NOMO-1 treated with dmso at 0.1 percent for 144 hours (cell line): ENCODE data around the gene ACOX3.

ENCODE experiments used
- DNase-seq: peaks from one replicate; lab custom pipeline; 2025; ENCODE audit not compliant: unreplicated experiment; lab: John Stamatoyannopoulos, UW

Gene ACOX3

DNA sequence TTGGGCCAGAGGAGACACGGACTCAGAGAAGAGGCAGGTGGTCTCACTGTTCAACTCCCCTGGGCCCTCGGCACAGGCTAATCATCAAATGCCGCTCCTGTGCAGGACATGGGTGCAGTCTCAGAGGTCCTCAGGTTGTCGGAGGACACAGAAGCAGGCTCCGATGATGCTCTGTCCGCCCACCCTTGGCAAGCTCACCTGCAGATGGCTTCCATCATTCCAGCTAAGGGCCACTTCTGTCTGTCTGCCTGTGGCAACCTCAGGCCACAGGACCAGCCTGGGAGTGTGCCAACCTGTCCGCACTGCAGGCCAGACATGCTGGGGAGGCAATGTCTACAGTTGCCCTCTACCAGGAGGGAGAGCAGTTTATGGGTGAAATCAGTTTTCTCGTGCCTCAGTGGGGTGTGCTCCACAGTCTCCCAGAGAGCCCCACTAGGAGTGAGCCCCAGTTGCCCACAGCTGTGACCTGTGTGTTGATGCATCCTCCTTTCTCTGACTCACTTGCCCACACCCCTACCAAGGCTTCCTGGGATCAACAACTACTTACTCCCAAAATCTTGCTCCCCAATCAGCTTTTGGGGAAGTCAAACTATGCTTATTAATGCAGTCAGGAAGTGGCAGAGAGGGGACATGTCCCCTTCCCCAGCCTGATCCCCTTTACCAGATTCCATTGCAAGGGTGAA lies 115.1 kb downstream of the ACOX3 start:
- no peak for DNase-seq

DNA sequence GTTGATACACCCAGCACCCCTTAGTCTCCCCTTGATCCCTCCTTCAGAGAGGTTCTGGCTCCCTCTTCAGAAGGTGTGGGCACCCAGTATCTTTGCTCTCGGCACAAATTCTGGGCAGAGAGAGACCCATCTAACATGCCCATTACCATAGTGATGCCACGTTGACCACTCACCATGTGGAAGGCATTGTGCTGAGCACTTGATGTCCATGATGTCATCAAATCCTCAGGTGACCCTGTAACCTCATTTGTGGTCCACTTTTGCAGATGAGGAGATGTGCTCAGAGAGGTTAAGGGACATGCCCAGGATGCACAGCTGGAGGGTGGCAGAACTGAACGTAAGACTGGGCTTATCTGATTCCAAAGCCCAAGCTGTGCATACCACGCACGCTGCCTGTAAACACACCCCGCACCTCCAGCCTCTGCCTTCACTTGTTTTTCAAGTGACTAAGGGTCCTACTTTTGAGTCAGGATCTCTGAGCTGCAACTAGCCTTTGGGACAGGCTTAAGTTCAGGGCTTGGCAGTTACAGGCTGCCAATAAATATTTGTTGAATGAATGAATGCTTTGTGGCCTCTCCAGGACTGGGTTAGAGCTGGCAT lies 115.8 kb downstream of the ACOX3 start:
- DNase-seq = no peak

DNA sequence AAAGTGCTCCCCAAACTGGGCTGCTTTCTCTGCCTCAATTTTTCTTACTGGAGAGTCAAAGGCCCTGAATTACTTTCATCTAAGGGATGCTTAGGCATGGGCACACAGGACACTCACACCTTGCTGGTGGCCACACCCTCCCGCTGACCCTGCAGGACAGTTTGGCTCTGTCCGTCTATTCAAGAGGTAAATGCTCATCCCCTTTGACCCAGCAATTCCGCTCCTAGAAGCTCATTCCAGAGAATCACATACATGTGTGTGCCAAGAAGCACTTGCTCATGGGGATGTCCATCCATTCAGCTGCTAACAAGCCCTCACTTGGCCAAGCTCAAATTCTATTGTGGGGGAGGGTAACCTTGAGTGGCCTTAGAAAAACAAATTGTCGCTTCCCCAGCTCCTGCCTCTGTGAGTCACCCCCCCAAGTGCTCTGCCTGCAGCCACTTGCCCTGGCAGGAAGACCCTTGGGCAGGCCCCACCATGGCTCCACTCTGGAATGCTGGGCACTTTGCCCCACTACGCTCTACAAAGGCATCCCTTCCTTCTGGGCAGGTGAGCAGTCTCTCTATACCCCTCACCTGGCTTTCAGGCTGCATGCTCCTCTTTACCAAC lies 116.5 kb downstream of the ACOX3 start:
- no peak for DNase-seq

DNA sequence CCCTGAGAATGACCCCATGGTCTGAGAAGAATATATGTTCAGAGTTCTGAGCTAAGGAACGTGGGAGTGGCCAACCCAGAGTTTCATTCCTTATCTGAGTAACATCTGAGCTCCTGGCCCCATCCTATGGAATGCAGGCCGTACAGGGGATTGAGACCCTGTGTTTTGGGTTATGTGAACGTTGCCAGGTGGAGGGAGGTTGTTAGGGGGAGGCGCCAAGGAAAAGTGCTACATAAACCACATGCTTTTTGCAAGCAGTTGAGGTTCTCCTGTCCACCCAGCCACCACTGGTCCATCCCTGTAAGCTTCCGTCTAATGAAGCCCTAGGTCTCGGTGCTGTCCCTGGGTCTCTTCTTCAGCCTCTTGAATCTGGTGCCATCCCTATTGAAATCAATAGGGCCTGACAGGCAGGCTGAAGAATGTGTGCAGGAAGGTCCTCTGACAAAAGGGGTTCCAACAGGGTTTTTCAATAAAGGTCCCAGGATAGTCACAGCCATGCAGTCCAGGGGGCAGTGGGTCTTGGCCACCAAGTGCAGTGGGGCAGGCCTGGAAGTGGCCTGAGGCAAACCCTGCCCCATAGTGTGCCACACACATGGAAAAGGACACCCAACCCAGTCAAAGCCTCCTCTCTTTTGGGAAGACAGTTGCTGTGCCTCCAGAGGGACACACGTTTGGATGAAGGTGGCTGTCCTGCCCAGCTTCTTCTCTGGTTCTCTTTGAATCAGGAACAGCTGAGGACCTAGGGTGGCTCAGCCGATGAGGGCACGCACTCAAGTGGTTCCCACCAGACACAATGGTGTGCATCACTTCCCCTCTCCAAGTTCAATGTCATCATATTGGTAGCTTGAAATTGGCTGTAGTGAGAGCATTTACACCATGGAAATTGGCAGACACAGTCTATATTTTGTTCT lies 117.5 kb downstream of the ACOX3 start:
- no peak for DNase-seq

DNA sequence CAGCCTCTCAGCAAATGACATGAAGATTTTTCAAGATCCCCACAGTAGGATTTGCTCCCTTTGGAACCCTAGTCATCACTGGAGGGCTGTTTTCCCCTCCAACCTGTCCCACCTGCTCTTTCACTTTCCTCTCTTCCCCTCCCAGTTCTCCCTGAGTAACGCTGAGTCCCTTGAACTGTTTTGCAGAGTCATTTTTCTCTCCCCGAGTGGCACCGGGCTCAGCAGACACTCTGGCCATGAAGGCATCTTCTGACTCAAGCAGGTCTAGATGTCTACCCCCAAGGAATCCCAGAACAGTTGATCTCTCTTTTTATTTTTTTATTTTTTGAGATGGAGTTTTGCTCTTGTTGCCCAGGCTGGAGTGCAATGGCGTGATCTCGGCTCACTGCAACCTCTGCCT lies 118.8 kb downstream of the ACOX3 start:
- DNase-seq = no peak

DNA sequence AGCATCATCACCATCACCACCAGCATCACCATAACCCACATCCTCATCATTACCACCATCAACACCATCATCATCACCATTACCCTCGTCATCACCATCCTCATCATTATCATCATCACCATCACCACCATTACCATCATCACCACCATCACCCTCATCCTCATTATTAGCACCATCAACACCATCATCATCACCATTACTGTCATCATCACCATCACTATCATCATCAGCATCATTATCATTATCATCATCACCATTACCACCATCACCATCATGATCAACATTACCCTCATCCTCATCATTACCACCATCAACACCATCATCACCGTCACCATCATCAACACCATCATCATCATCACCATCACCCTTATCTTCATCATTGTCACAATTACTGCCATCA lies 119.3 kb downstream of the ACOX3 start:
- no peak for DNase-seq

DNA sequence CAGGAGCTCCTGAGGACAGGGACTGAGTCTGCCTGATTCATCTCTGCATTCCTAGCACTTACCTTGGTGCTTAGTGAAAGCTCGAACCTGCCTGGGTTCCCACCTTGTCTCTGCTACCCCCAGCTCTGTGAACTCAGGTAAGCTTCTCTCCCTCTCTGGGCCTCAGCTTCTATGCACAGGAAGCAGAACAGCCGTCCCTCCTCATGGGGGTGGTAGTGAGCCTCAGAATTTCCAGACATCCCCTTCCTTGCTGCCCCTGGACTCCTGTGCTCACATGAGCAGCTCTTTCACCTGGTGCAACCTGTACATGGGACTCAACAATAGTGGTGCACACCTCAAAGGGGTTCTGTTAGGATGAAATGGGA lies 120.2 kb downstream of the ACOX3 start:
- no peak for DNase-seq

DNA sequence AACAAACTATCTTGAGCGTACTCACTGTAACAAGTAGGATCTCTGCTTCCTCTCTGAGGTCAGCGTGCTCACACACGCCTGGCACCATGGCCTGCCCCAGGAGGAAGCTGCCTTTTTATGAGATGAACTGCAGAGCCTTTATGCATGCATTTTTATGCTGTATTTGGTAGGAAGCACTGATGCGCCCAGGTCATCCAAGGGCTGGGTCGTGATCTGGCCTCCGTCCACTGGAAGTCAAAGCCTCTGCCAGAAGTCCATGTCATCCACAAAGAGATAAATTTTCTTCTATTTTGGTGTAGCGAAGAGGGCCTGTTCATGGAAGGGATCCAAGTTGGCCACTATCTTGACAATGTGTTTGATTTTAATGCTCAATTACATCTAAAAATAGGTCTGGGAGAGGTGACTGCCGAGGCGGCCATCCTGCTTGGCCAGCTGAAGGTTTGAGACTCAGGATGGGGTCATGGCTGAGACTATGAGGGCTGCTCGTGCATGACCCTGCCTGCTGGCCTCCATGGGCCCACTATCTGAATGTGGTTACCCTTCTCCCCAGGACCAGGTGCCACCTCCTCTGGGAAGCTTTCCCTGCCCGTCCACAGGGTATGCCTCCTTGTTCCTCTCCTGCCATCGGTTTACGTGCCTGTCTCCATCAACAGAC lies 120.7 kb downstream of the ACOX3 start:
- no peak for DNase-seq

DNA sequence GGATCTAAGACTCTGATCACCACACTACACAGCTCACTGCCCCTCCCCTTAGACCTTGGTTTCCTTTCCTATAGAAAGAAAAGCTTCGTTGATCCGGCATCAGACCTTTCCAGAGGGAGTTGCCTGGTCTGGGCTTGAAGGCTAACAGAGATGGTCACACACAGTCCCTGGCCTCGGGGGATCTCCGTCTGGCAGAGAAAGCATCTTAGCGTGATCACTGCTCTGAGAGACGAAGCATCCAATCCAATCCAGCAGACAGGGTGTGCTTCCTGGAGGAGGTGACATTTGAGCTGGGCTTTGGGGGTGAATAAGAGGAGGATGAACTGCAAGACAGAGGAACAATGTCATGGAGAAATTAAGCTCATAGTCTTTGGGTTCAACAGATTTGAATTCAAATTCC lies 121.5 kb downstream of the ACOX3 start:
- DNase-seq = no peak

DNA sequence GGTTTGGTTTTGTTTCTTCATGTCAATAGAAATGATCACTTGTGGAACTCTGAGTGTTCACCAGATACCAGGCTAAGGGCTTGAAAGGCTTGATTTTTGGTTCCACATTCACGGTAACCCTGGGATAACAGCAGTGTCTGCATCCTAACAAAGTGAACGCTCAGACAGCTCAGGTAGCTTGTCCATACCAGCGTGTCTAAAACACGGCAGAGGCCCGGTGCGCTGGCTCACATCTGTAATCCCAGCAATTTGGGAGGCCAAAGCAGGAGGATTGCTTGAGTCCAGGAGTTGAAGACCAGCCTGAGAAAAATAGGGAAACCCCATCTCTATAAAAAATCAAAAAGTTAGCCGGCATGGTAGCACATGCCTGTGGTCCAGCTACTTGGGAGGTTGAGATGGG lies 122.0 kb downstream of the ACOX3 start:
- no peak for DNase-seq

DNA sequence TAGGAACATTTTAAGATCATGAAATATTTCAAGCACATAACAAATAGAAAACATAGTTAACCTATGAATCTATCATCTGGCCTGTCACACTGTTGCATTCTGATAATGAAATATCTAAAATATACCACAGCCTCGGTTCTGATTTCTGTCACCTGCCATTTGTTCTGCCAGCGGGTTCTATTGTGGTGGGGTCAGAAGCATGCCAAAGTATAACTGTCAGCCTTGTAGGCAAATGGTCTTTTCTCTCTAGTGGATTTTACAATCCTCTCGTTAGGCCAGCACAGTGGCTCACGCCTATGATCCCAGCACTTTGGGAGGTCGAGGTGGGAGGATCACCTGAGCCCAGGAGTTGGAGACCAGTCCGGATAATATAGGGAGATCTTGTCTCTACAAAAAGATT lies 123.0 kb downstream of the ACOX3 start:
- DNase-seq = no peak

DNA sequence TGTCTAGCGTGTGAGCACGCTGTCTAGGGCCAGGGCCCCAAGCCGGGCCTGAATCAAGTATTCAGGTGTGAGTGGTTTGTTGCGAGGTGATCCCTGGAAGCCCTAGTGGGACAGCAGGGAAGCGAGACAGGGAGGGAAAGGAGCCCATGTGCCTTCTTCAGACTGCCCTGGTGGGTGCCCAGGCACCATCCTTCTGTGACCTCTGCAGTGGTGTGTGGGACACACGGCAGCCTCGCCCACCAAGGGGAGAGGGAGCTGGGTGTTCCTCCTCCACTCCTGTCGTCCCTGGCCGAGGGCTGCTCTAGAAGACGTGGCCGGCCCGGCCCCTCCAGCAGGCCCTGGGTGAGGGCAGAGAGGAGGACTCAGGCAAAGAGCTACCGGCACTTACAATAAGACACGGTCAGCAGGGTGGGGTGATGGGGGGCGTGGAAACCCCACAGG lies 123.6 kb downstream of the ACOX3 start:
- DNase-seq = no peak
